Stimulated activated CD8-positive, alpha-beta memory T cell treated with anti-CD3 and anti-CD28 coated beads, Interleukin-7, amount 100 ng/mL, for 4 hours (primary cell): ENCODE results near the gene EPHB2.
"Not testable (repeated sequence)": the region's sequence is repeated elsewhere in the genome, so short reads cannot be mapped to it uniquely, and the experiment has no call there.

Source experiments
- DNase-seq, 2 donors: peaks; one replicate each; pipeline ENCODE4 v3.0.0-alpha.2; 2020; ENCODE audit warnings: low read depth in 2 of 2

Gene EPHB2

GRCh38 chr1:22818061-22818770 lies 107.6 kb downstream of the EPHB2 start:
- no peak for DNase-seq

DNA sequence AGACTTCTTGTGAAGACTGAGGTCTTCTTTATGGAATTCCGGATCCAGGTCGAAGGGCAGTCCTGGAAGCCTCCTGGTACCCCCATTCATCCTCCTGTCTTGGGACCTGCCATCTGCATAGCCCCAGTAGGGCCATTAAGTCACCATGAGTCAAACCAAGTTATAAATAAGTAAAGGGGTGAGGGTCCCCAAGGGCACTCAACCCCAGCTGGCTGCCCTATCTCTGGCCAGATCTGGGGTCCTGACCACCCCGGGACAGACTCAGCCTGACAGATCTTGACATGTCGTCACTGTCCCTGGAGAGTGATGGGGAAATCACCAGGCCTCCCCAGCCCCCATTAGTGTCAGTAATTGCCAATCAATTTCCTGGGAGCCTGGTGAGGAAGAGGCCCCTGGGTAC lies 108.7 kb downstream of the EPHB2 start:
- DNase-seq = no peak

GRCh38 chr1:22821027-22821426 lies 110.4 kb downstream of the EPHB2 start:
- DNase-seq = no peak

DNA sequence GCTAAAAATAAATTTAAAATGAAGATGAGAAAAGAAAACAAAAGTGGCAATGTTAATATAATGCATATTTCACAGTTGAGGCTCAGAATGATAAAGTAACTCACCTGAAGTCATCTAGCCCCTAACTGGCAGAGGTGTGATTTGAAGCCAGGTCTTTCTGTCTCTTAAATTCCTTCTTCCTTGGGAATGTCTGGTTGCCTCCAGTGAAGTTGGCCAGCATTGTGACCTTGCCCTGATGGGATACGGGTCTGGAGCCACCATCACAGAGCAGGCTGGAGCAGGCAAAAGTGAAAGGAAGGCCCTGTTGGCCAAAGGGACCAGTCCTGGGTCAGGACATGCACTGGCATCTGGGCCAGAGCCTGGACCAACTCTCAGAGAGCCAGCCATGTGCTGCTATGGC lies 111.7 kb downstream of the EPHB2 start:
- DNase-seq = no peak

DNA sequence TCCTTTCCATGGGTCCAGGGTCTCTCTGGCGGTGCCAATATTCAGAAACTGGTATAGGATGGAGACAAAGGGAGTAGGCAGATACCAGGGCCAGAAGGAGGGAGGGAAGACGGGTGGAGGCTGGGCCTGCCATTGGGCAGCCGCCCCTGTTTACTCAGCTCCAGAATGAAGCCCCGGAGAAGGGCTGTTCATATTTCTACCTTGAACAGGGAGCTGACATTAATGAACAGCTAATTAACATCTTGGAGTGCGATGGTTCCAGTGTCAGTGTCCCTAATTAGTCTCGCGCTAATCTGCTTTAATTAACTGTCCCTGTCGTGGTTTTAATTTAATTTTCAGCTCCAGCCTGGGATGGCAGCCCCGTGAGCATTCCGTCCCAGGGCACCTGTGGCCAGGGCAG lies 113.8 kb downstream of the EPHB2 start:
- no peak for DNase-seq

- DNase-seq = no peak
Measured at GRCh38 chr1:22824975-22825374, 114.3 kb downstream of the EPHB2 start.

DNA sequence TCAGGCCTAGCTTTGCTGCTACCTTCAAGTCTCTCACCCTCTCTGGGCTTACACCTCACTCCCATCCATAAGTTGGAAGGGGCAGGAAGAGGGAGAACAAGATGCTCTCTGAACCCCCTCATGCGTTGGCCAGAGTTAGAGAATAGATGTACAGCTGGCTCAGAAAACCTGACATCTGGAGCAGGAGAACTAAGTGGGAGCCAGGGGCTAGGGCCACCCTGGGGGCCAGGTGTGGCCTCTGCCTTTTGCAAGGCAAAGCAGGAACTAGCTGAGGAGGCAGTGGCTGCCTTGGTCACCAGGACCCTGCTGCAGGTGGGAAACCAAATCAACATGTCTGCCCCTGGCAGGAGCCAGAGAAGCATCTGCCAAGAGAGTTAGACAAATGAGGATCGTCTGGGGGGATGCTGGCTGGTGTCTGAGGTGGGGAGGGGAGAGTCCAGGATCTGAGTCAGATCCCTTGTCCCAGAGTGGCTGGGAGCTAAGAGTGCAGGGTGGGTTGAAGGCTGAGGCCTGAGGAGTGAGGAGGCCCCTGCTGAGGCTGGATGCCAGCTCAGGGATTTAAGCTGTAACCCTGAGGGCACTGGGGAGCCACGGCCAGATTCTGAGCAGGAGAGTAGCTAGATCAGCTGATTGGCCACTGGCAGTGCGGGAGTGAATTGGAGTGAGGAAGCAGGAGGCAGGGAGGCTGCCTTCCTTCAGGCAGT lies 115.0 kb downstream of the EPHB2 start:
- DNase-seq = no peak

- DNase-seq = no peak
Measured at GRCh38 chr1:22826604-22827580, 116.3 kb downstream of the EPHB2 start.

GRCh38 chr1:22827666-22828483 lies 117.2 kb downstream of the EPHB2 start:
- DNase-seq = no peak

DNA sequence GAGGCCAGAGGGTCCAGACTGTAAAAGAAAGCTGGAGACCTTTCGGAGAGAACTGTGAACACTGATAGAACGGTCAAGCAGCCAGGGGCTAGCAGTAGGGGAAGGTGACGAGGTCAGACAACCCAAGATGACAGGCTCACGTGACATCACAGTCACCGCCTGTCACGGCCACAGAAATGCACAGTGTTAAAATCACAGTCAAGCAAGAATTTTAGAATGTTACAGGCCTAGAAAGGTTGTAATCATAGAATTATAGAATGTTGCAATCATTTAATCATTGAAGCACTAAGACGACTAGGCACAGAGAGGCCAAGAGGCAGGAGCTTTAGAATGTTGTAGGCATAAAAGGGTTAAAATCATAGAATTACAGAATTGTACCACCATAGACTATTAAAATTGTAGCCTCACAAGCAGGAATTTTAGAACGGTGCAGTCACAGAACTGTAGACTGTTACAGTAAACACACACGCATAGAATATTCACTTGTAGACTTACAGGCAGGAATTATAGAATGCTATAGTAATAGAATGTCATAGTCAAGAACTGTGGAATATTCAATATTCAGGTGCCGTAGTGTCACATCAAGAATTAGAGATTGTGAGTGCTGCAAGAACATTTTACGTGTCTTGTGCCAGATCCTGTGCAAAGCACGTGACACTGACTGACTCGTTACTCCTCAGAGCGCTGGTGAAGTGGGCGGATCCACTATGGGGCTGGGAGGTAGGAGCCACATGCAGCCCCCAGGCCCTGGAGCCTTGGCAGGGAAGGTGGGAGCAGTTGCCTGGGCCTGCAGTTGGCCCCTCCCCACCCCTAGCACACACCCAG lies 118.1 kb downstream of the EPHB2 start:
- no peak for DNase-seq

DNA sequence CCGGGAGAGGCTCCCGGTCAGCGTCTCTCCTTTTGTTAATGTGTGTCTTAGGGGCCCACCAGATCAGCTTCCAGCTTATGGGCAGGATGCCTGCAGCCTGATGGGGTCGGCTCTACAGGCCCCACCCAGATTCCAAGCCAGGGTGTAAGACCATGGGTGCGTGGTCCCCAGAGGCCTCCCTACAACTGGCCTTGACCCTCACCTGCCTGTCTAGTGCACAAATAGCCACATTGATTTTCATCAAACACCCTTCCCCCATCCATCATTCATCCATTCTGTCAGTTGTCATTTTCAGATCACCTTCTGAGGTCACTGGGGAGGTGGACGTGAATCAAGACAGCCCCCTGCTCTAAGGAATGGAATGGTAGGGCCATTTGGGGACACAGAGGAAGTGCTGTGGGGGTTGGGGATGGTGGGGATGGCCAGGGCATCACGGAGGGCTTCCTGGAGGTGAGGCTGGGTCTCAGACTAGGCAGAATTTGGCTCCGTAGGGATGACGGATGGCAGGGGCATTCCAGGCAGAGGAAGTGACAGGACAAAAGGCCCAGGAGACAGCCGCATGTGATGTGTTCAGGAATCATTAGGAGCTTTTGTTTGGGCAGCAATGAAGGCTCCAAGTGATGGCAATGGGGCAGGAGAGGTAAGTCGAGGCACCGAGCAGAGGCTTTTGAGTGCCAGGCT lies 118.8 kb downstream of the EPHB2 start:
- DNase-seq = no peak

DNA sequence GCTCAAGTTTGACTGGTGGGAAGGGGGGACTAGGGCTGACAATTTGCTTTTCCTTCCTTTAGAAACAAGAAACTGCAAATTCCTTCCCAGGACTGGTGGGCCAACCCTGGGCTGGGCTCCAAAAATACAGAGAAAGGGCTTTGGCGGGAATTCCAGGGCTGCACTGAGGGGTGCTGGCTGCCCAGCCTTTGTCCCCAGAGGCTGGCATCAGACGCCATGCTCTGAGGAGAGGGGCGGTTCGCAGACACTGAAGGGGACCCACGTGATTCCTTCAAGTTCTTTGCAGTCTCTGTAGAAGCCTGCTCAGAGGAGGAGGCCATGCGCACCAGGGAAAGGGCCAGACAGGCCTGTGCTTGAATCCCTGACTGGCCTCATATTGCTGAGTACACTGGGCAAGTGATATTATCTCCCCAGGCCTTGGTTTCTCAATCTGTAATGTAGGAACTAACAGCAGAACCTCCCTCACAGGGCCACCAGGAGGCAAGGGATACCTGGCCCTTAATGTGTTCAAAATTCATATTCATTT lies 119.5 kb downstream of the EPHB2 start:
- DNase-seq = no peak

GRCh38 chr1:22830757-22831340 lies 120.2 kb downstream of the EPHB2 start:
- no peak for DNase-seq

DNA sequence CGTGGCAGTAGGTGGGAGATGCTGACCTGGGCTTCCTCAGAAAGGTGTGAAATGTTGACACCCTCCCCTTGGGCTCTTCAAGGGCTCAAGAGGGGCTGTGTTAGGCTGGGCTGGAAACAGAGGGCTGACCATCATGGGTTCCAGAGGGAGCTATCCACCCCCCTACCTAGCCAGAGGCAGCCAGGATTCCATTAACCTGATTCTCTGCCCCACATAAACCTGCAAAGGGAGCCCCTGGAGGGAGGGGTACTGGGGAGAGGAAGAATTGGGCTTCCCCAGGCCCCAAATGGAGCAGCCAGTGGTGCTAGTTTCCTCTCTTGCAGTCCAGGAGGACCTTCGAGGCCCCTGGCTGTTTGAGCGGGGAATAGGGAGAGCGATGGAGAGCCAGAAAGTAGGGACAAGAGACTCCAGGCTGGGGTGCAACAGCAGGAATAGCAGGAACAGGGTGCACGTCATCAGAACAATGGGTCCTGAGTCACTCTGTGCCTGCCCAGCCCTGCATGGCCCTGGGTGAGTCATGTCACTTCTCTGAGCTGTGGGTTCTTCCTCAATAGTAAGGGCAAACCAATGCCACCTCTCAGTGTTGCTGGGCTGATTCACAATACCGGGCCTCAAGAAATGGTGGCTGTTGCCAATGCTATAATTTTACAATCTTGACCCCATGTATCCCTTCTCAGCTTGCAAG lies 121.2 kb downstream of the EPHB2 start:
- DNase-seq = no peak

- no peak for DNase-seq
Measured at GRCh38 chr1:22832414-22832786, 121.8 kb downstream of the EPHB2 start.

- DNase-seq = no peak
Measured at GRCh38 chr1:22833699-22834098, 123.1 kb downstream of the EPHB2 start.

GRCh38 chr1:22834420-22834819 lies 123.8 kb downstream of the EPHB2 start:
- DNase-seq = not testable (repeated sequence)

- DNase-seq = no peak
Measured at GRCh38 chr1:22835636-22836319, 125.1 kb downstream of the EPHB2 start.
